Transverse colon (tissue), 3 donors: ENCODE data around the gene MRO.

ENCODE experiments used
- POLR2A ChIP-seq: fragments of 450-650 bp; IDR thresholded peaks from one replicate; pipeline ENCODE4 v1.6.1; 2016; ENCODE audit warnings: antibody characterized with exemption, mild to moderate bottlenecking, moderate library complexity
- TF ChIP-seq, protein P1 (sequence below), 5 experiments: fragments of 200-600 bp in 3 of 5; fragments of 450-650 bp in 2 of 5; sonication (generic) in 3 of 5; IDR thresholded peaks; 1 replicate in 2 of 5; 2 replicates in 3 of 5; pipeline ENCODE4 v1.5.1; 2016 to 2017; ENCODE audit warnings: antibody characterized with exemption in 5 of 5, inconsistent platforms in 3 of 5, mild to moderate bottlenecking in 2 of 5, moderate library complexity in 1 of 5

DNA sequence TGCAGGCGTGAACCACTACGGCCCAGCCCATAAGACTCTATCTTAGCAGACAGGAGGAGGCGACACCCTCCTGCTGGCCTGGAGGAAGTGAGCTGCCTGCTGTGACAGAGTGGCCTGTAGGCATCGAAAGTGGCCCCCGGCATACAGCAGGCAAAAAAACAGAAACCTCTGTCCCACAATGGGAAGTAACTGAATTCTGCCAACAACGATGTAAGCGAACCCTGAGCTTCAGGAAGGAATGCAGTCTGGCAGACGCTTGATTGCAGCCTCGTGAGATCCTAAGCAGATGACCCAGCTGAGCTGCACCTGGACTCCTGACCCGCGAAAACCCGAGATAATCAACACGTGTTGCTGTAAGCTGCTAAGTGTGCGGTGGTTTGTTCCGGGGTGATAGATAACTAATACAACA, 13.6 kb downstream of the MRO start:
- TF ChIP-seq, protein P1, sequence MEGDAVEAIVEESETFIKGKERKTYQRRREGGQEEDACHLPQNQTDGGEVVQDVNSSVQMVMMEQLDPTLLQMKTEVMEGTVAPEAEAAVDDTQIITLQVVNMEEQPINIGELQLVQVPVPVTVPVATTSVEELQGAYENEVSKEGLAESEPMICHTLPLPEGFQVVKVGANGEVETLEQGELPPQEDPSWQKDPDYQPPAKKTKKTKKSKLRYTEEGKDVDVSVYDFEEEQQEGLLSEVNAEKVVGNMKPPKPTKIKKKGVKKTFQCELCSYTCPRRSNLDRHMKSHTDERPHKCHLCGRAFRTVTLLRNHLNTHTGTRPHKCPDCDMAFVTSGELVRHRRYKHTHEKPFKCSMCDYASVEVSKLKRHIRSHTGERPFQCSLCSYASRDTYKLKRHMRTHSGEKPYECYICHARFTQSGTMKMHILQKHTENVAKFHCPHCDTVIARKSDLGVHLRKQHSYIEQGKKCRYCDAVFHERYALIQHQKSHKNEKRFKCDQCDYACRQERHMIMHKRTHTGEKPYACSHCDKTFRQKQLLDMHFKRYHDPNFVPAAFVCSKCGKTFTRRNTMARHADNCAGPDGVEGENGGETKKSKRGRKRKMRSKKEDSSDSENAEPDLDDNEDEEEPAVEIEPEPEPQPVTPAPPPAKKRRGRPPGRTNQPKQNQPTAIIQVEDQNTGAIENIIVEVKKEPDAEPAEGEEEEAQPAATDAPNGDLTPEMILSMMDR (IDR thresholded peaks at IDR 0.05) = peak in 1 of 5 experiments; percentile 5
- no peak for TF ChIP-seq POLR2A
